Left ventricle myocardium inferior (tissue), 1 donor: Measurements from ENCODE around the gene CAMSAP2. TPM values are rescaled to one million over a fixed set of nuclear protein-coding genes. Genes with fewer than 3 reads are reported as not detected.

Experiments
- DNase-seq: peaks from one replicate; pipeline ENCODE4 v3.0.0-alpha.2; 2020
- H3K27ac ChIP-seq: fragments of 200-600 bp; replicated peaks from 2 replicates; pipeline ENCODE4 v1.8.0; 2021
- H3K27me3 ChIP-seq: fragments of 200-600 bp; 2 replicates; pipeline ENCODE4 v1.8.0; 2021; ENCODE audit warnings: low read depth
- H3K36me3 ChIP-seq: fragments of 200-600 bp; 2 replicates; pipeline ENCODE4 v1.8.0; 2021
- H3K4me1 ChIP-seq: fragments of 200-600 bp; 2 replicates; pipeline ENCODE4 v1.8.0; 2021
- H3K4me3 ChIP-seq: fragments of 200-600 bp; 2 replicates; pipeline ENCODE4 v1.8.0; 2021; ENCODE audit warnings: mild to moderate bottlenecking, moderate library complexity
- H3K9me3 ChIP-seq: fragments of 200-600 bp; replicated peaks from 2 replicates; pipeline ENCODE4 v1.8.0; 2021
- CTCF ChIP-seq: fragments of 200-600 bp; IDR thresholded peaks from 2 replicates; pipeline ENCODE4 v1.8.0; 2021; ENCODE audit warnings: antibody characterized with exemption, mild to moderate bottlenecking, borderline replicate concordance
- intact Hi-C: fragments of 100-400 bp; cut with micrococcal nuclease; formaldehyde crosslinking; loops from one replicate; pipeline ENCODE4 v1.11.0; 2022
- long read RNA-seq: library from polyadenylated mRNA; unstranded; transcript quantifications from one replicate; pipeline ENCODE4 v2.0.0, GENCODE V29; 2021
- total RNA-seq: library from RNA; stranded (reverse); fragmentation: NEBNext Ultra II Directional; extraction: Animal tissue kit (Norgen Biotek cat#: 25700); gene quantifications from one replicate; pipeline ENCODE4 v1.2.1, GENCODE V29; 2021
- donor health status: DM: no; HTN: yes; CAD: no; lungs with severe emphysema.

CAMSAP2 gene
- 34.1 TPM for total RNA-seq
- long read RNA-seq, partial matches to known transcripts, result 5 of 7 reads
- long read RNA-seq, other reads (novel, unspliced or antisense), result 2 of 7 reads

GRCh38 chr1:200738327-200738948 is at the start of gene CAMSAP2:
TSS of gene CAMSAP2 (plus strand) at chr1:200738893. CDS start at chr1:200739828, 935 bp downstream.
- intact Hi-C loops, result no loop called here
- no peak for TF ChIP-seq CTCF
- H3K27me3 ChIP-seq, result no peaks in the 10 kb centered on the region
- H3K27ac ChIP-seq, result peak within 1 kb of the TSS; percentile 100
- peak within 1 kb of the TSS; percentile 92 for H3K4me3 ChIP-seq
- H3K4me1 ChIP-seq, result peaks cover 49% of the 10 kb centered on the region
- no peaks in the 10 kb centered on the region for H3K9me3 ChIP-seq
- peak; percentile 91 for DNase-seq
- no peaks in the 10 kb centered on the region for H3K36me3 ChIP-seq

GRCh38 chr1:200692316-200692715 is 46.4 kb upstream of the CAMSAP2 start:
- Histone ChIP-seq H3K27me3 (no peaks in the 10 kb centered on the region), H3K4me3 (no peak overlapping the region), H3K9me3 (no peaks in the 10 kb centered on the region), H3K36me3 (no peaks in the 10 kb centered on the region), H3K27ac (no peak overlapping the region), H3K4me1 (no peaks in the 10 kb centered on the region)
- no peak for TF ChIP-seq CTCF
- intact Hi-C loops, result no loop called here
- DNase-seq, result no peak

- H3K9me3 ChIP-seq, result no peaks in the 10 kb centered on the region
- no peaks in the 10 kb centered on the region for H3K4me1 ChIP-seq
- no peaks in the 10 kb centered on the region for H3K27me3 ChIP-seq
- no peak overlapping the region for H3K27ac ChIP-seq
- intact Hi-C loops, result no loop called here
- DNase-seq, result no peak
- no peak for TF ChIP-seq CTCF
- no peaks in the 10 kb centered on the region for H3K36me3 ChIP-seq
- no peak overlapping the region for H3K4me3 ChIP-seq
These were observed 45.4 kb upstream of the CAMSAP2 start for GRCh38 chr1:200693327-200693726.

- no peaks in the 10 kb centered on the region for H3K4me1 ChIP-seq
- no peak overlapping the region for H3K27ac ChIP-seq
- no peak for TF ChIP-seq CTCF
- no peak for DNase-seq
- intact Hi-C loops, result no loop called here
- H3K36me3 ChIP-seq, result no peaks in the 10 kb centered on the region
- H3K27me3 ChIP-seq, result no peaks in the 10 kb centered on the region
- H3K4me3 ChIP-seq, result no peak overlapping the region
- H3K9me3 ChIP-seq, result no peaks in the 10 kb centered on the region
These were observed 44.0 kb upstream of the CAMSAP2 start for GRCh38 chr1:200694738-200695137.

- no peaks in the 10 kb centered on the region for H3K9me3 ChIP-seq
- no peak for TF ChIP-seq CTCF
- H3K4me1 ChIP-seq, result no peaks in the 10 kb centered on the region
- DNase-seq, result no peak
- no peak overlapping the region for H3K27ac ChIP-seq
- no peaks in the 10 kb centered on the region for H3K36me3 ChIP-seq
- H3K4me3 ChIP-seq, result no peak overlapping the region
- intact Hi-C loops, result no loop called here
- H3K27me3 ChIP-seq, result no peaks in the 10 kb centered on the region
These were observed 38.8 kb upstream of the CAMSAP2 start for GRCh38 chr1:200699871-200700270.
